GM18909 (cell line): ENCODE measurements around the gene VDR.

Source experiments
- ATAC-seq: cut with Tn5 transposase; IDR thresholded peaks from one replicate; pipeline ENCODE4 v1.9.1; 2021; ENCODE audit warnings: mild to moderate bottlenecking; ENCODE audit not compliant: unreplicated experiment, poor library complexity

Gene VDR

DNA sequence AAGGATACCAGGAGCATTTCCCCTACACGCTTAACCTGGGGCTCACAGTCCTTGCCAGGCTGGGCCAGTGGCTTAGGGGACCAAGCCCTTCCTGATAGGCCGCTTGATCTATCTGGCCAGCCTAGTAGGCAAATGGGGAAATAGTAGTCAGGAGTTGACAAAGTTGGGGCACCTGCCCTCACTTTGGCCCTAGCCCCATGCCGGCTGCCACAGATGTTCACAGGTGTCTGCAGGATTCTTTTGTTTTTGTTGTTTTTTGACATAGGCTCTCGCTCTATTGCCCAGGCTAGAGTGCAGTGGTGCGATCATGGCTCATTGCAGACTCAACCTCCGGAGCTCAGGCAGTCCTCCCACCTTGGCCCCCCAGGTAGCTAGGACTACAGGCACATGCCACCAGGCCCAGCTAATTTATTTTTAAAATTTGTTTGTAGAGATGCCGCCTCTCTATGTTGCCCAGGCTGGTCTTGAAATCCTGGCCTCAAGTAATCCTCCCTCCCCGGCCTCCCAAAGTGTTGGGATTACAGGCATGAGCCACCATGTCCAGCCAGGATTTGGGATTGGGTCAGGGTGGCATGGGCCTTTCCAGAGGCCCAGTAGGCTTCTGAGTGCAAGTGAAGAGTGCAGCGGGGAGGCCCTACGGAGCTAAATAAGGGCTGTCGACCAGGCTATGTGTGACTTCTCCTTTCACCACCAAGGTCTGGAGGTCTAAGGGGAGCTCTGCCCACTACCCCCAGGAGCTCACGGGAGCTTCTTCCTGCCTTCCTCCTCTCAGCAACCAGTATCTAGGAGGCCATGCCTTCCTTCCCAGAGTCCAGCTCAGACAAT is 69.6 kb downstream of the VDR start:
- ATAC-seq: no peak

DNA sequence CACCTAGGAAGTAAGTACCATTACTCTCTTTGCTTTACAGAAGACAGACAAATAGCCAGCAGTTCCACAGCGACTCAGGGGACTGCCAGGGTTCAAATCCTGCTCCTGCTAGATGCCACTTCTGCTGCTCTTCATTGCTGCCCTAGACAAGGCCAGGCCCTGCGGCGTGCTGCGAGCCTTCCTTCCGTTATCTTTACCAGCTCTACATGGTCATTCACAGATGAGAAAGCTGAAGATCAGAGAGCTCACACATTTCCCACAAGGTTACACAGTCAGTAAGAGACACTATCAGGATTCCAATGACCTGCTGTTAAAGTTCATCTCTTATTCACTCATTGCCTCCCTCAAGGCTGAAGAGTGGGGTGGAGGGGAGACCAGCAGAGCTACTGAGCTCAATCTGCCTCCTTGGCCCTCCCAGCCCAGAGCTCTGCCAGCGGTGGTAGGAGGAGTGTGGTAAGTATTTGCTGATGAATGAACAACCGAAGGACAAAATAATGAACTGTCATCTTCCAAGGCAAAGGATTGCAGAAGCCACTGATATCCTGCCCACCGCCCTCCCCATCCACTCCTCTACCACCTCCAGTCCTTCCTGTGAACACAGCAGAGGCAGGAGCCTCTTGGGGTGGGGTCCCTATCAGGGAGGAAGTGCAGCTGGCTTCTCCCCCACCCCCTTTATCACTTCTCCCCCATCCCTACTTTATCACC is 70.4 kb downstream of the VDR start:
- no peak for ATAC-seq

DNA sequence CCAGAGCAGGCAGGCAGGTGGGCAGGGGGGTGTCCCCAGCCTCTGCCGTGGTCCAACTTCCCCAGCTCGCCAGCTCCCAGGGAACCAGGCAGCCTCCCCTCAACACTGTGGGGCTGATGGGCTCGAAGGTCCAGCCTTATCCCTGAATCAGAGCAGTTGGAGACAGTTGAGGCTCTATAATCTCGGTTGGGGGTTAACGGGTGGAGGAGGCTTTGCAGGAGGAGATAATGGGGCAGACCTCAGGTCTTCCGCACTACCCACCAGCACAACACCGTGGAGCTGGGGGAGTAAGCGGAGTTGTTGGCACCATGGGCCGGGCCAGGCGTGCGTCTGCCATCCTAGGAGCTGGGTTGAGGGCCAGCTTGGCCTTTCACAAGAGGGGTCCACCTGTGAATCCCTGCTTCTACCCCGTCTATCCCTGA is 71.2 kb downstream of the VDR start:
- no peak for ATAC-seq

DNA sequence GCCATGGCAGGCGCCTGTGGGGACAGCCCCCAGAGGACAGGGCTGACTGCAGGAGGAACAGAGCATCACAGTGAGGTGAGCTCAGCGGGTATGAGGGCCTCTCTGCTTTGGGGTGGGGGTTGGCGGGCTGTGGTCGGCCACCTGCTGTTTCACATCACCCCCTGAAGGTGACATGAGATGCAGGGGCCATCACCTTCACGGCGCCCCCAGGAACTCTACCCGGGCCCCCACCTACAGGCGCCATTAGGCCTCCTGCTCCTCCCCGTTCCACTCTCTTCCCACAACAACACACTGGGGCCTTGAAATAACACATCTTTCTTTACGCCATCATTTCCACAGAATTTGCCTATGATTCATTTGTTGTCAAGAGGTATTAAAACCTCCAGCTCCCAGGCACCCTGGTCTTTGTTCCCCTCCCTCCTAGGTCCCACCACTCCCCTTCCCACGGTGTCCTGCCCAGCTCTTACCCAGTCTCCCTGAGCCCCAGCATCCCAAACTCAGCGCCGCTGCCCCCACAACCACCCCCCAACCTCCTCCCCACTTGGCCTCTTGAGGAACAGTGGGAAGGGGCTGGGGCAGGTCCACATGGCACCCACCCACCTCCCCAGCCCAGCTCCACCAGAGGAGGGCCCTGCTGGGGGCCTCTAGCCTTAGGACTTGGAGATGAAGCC is 72.4 kb downstream of the VDR start:
- ATAC-seq: no peak

DNA sequence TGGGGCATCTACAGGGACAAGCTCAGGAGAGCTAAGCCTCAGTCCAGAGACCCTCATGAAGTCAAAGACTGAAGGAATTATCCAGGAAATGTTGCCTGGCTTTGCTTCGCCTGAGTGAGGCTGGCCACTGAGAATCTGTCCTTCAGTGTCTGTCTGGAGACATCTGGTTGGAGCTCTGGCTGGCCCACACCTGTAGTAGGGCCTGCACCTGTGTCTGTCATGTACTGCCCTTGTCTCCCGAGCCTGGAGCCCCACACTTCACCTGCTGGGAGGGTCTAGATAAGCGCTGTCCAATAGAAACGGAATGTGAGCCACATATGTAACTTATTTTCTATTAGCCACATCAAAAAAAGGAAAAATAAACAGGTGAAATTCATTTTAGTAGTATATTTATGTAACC is 75.2 kb downstream of the VDR start:
- no peak for ATAC-seq

DNA sequence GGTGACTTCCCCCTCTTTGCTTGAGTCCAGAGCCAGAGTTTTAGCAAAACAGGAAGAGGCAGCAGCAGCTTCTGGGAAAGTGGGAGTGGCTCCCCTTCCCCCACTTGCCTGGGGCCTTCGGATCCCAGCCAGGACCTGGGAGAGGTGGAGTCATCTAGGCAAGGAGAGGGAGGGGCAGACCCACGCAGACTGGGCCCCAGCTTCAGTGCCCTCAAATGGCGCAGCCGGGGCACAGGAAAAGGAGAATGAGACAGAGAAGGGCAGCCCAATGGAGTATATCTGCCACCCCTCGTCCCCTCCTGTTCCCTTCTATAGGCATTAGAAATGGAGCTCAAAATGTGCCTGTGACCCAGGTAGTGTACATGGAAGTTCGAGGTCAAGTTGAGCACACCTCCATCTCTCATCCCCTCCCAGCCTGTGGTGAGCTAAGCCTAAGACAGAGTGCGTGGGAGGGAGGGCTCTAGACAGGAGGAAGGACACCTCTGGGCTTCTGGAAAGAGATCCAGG is 75.8 kb downstream of the VDR start:
- ATAC-seq: no peak

DNA sequence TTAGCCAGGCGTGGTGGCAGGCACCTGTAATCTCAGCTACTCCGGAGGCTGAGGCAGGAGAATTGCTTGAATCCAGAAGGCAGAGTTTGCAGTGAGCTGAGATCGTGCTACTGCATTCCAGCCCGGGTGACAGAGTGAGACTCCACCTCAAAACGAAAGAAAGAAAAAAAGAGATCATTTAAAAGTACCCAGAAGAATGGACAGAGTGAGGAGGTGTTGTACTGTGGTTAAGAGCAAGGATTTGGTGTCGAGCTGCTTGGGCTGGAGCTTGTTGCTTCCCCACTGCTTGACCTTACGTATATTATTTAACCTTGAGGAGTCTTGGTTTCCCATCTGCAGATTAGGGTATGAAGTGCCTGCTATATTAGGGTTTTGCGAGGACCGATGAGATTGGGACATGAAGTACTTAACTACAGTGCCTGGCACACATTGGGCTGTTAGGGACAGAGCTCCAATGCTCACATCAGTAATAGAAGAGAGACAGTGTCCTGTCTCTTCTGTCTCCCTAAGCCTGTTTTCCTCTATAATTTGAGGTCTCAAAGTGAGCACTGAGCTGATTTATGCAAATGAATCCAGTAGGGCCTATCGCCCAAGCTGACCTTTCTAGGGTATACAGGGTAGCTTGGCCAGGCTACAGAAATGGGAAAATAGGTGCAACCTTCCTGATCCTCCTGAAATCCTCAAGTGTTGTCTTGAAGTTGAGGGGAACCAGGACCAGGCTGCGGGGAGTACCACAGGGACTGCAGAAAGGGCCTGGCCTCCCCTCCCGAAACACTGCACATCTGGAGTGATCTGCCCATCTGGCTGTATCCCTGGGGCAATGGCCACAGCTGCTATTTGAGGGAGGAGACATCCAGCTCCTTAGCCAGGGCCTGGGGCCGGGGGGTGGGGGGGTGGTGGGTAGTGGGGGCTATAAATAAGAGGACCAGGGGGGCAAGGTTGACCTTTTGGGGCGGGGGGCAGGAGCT is 76.5 kb downstream of the VDR start:
- ATAC-seq: no peak

DNA sequence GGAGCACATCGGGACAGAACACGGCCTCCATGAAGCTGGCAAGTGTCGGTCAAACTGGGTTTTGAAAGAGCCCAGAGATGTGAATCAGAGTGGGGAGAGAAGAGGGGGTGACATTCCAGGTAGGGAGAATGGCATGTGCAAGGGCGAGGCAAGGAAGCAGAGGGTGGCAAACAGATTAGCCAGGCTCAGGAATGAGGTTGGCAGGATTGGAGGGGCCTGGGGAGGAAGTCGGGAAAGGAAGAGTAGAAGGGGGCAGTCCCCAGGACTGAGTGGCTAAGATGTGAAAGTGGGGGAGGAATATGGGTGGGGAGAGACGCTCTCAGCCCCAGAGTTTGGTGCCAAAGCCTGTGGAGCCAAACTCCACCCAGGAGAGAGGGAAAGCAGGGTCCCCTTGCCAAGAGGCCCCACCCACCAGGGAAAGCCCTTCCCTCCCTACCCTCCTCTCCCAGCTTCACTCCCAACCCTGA is 79.6 kb downstream of the VDR start:
- ATAC-seq: no peak

DNA sequence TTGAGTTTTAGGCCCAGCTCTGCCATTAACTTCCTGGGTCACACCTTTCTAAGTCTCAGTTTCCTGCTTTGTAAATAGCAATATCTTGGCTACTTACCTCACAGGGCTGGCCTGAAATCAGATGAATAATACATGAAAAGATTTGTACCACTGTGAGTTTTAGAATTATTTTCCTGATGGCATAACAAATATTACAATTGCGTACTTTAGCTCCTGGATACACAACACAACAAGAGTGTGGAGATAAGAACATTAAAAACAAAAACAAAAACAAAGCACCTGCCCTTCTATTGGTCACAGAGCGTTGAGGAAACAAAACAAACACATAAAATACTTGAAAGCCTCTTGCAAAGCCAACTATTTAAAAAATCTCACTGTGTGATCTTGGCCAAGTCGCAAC is 80.2 kb downstream of the VDR start:
- ATAC-seq: no peak

DNA sequence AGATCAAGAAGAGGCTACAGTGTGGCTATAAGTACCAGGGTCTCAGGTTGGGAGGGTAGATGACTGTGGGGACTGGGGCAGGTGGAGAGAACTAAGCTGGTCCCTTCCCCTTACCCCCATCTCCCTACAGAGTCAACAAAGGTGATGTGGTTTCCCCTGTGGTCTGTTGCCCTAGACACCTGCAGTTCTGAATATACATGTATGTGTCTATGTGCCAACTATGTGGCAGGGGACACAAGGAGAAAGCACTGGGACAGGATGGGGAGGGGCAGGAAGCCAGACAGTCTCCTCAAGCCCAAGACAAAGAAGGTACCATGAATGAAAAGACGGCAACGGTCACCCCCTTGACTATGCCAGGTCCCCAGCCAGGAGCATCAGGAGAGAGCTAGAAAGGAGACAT is 80.6 kb downstream of the VDR start:
- no peak for ATAC-seq

DNA sequence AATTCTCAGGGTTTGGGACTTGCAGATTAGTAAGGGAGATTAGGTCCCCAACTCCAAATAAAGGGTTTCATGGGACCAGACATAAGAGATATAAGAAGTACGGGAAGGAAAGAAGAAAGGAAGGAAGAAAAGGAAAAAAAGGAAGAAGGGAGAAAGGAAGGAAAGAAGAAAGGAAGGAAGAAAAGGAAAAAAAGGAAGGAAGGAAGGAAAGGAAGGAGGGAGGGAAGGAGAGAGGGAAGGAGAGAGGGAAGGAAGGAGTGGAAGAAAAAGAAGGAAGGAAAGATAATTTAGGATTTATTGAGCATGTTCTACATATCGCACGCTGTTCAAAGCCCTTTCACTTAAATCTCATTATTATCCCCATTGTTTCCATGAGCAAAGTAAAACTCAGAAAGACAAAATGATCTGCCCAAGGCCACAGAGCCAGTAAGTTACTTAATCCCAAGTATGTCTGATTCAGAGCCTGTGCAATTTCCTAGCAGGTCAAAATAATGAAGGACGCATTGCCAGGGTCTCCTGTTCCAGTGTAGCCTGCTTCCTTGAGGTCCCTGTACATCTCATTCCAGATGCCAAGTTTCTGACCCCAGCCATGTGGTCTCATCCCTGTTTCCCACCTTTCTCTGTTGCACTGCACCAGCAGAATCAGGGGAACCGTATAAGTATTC is 81.2 kb downstream of the VDR start:
- no peak for ATAC-seq

DNA sequence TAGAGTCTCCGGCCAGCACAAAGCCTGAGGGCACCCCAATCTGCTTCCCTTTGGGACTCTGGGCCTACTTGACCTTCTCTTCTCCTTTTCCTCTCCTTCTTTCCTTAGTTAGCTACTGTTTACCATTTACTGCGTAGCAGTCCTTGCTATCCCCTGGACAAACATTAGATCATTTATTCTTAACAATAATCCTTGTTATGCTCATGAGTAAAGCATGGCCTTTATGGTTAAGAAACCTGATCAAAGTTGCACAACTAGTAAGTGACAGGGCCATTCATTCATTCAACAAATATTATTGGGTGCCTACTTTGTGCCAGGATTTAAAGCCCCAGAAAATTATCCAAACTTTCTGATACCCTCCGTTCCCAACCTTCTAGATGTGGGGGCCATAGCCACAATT is 81.9 kb downstream of the VDR start:
- no peak for ATAC-seq

DNA sequence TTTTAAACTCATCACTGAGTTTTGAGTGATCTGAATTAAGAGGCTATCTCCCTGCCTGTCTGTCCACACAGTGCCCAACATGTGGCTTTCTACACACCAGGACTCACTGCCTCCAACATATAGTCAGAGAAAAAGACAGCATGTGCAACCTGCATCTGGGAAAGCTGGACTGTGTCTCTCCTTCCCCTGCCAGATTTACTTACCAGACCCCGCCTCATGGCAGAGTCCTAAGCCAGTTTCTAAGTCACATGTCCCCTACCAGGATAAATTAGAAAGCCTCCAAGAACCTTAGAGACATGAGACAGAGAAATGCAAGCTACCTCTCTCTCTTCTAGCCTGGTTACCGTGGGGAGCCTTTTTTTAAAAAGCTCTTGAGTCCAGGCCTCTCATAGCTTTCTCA is 82.4 kb downstream of the VDR start:
- no peak for ATAC-seq

DNA sequence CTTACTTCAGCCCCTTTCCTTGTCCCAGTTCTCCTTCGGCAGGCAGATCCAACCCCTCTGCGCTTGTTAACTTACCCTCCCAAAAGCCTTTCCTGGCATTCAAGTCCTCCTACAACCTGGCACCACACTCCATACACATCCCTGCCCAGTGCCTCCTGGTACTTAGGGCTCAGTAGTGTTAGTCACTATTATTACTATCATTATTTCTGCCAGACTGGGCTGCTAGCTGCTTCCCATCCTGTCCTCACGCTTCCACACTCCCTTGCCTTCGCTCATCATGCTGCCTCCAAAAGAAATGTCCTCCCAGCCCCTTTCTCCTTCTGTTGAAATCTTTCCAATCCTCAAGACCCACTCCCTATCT is 83.5 kb downstream of the VDR start:
- ATAC-seq: no peak

DNA sequence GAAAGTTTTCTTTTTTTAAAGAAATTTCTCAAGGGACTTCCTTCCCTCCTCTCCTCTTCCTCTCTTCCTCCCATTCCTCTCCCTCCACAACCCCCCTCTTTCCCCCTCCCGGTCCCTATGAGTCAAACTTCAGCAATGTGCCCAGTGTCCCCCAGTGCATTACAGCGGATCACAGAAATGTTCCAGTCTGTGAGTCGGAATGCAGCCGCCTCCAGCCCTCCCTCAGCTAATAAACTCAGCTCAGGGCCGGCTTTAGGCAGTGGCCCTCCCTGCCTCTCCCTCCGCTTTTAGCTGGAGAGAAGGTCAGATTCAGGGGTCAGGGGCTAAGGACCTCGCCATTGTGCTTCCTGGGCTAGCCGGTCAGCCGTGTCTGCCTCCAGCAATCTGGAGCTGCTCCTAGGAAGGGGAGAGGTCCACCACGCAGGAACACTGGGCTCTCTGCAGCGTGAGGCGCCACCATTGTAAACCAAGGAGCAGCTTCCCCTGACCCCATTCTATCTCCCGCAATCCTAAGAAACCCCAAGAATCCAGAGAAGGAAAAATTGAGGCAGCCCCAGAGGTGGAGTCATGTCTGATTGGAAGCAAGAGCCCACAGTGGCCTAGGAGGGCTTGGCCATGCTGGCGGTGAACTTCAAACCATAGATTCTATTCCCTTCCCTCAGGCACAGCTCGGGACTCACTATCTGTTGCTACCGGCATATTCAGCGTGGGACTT is 84.0 kb downstream of the VDR start:
- ATAC-seq: no peak

DNA sequence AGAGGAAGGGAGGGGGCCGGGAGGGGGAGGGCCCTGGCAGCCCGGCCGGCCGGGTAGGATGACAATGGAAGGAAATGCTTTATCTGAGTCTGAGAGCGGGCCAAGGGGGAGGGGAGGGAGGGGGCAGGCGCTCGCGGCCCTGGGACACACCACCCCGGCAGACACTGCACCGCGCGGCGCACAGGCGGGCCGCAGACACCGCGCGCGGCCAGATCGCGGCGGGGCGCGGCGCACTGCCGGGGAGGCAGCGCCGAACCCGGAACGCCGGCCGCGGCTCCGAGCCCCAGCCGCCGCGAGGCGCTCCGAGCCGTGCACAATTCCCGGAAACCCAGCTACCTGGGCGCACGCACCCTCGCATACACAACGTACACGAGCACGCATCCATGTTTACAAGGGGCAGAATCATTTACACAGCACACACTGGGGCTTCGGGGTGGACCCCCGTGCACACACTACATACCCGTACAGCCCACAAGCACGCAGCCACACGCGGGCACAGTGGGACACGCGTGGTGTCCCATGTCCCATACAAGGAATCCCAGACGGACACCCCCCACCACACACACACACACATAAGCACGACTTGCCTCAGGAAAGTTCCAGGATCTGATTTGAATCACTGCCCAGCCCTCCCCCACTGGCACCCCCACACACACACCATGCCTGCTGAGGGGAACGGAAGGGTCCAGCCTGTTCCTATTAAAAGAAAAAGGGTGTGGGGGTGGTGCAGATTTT is 84.7 kb downstream of the VDR start, which contains the start of gene HDAC7:
Gene HDAC7 (minus strand): TSS at position 8 of the 735 bp plus-strand sequence. CDS start 118 bp downstream, outside the sequence.
- peak; percentile 39 for ATAC-seq

DNA sequence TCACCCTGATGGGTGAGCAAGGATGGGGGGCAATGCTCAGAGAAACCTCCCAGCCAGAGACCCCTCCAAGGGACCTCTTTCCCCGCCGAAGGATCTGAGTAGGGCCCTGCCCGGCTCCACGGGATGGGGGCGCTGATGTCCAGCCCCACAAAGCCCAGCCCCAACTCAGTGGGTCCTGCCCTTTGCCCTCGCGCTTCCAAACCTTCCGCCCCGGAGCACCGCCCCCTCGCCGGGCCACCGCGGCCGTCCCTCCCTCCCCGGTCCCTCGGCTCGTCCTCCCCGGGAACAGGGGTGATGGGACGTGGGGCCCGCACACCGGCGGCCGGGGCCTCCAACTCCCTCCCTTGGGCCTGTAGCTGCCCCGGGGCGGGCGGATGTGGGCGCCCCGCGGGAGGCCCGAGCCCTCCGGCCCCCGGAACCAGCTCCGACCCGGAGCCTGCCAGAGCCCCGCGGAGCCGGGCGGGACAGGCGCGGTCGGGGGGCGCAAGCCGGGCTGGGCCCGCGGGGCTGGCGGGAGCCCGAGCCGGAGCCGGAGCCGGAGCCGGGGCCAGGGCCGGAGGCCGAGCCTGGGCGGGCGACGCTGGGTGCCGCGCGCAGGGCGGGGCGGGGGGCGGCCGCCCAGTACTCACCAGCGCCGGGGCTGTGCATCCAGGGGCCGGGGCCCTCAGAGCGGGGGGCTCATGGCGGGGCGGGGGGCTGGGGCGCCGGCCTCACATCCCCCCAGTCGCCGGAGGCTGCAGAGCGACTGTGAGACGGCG is 85.5 kb downstream of the VDR start:
- peak; percentile 34 for ATAC-seq
